ENCODE results near the gene ATP5IF1. TPM values are rescaled to one million over a fixed set of nuclear protein-coding genes. Genes with fewer than 3 reads are reported as not detected.

The ATP5IF1 gene
- total and polyA plus RNA-seq, 2 of the 13 experiments (the other 11 are each of a cell fraction or from before 2014, with no cell fraction given), result 97.7 to 131 TPM

- TF ChIP-seq, protein P1, sequence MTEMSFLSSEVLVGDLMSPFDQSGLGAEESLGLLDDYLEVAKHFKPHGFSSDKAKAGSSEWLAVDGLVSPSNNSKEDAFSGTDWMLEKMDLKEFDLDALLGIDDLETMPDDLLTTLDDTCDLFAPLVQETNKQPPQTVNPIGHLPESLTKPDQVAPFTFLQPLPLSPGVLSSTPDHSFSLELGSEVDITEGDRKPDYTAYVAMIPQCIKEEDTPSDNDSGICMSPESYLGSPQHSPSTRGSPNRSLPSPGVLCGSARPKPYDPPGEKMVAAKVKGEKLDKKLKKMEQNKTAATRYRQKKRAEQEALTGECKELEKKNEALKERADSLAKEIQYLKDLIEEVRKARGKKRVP (CRISPR knock-in tag; IDR thresholded peaks at IDR 0.05), result no peak
- TF ChIP-seq SMAD1 (CRISPR knock-in tag; IDR thresholded peaks at IDR 0.05; ENCODE audit: borderline replicate concordance, low read depth), result no peak
- TF ChIP-seq SP140L (CRISPR knock-in tag; IDR thresholded peaks at IDR 0.05; ENCODE audit: borderline replicate concordance), result no peak
- TF ChIP-seq DPF2 (CRISPR knock-in tag; IDR thresholded peaks at IDR 0.05; ENCODE audit: borderline replicate concordance, low read depth), result no peak
- no peak for TF ChIP-seq MATR3 (CRISPR knock-in tag; IDR thresholded peaks at IDR 0.05)
- peak; percentile 32; the same call in 1 of the 2 replicates for TF ChIP-seq ZBTB3 (CRISPR knock-in tag; IDR thresholded peaks at IDR 0.05; ENCODE audit: borderline replicate concordance, low read depth)
- no peak for TF ChIP-seq CSRNP2 (CRISPR knock-in tag; conservative IDR thresholded peaks at IDR 0.05; ENCODE audit: low read depth)
- TF ChIP-seq MZF1 (CRISPR knock-in tag; IDR thresholded peaks at IDR 0.05; ENCODE audit: borderline replicate concordance), result no peak
- TF ChIP-seq ZNF354B (CRISPR knock-in tag; IDR thresholded peaks at IDR 0.05), result no peak
- peak; percentile 22; the same call in 1 of the 2 replicates for TF ChIP-seq FOXO1 (CRISPR knock-in tag; IDR thresholded peaks at IDR 0.05)
- TF ChIP-seq AKAP8 (CRISPR knock-in tag; IDR thresholded peaks at IDR 0.05), result 0 out of 2 replicates have a peak, but pooled peaks have one; percentile 55
- TF ChIP-seq, protein P2, sequence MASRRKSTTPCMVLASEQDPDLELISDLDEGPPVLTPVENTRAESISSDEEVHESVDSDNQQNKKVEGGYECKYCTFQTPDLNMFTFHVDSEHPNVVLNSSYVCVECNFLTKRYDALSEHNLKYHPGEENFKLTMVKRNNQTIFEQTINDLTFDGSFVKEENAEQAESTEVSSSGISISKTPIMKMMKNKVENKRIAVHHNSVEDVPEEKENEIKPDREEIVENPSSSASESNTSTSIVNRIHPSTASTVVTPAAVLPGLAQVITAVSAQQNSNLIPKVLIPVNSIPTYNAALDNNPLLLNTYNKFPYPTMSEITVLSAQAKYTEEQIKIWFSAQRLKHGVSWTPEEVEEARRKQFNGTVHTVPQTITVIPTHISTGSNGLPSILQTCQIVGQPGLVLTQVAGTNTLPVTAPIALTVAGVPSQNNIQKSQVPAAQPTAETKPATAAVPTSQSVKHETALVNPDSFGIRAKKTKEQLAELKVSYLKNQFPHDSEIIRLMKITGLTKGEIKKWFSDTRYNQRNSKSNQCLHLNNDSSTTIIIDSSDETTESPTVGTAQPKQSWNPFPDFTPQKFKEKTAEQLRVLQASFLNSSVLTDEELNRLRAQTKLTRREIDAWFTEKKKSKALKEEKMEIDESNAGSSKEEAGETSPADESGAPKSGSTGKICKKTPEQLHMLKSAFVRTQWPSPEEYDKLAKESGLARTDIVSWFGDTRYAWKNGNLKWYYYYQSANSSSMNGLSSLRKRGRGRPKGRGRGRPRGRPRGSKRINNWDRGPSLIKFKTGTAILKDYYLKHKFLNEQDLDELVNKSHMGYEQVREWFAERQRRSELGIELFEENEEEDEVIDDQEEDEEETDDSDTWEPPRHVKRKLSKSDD (CRISPR knock-in tag; IDR thresholded peaks at IDR 0.05; ENCODE audit: low read depth), result no peak
- no peak for TF ChIP-seq RBM39 (IDR thresholded peaks at IDR 0.05; ENCODE audit: low read depth, low read length, poor library complexity, severe bottlenecking)
- no peak for TF ChIP-seq ZNF570 (CRISPR knock-in tag; IDR thresholded peaks at IDR 0.05; ENCODE audit: borderline replicate concordance)
- no peak for TF ChIP-seq SRF (IDR thresholded peaks at IDR 0.05; ENCODE audit: low read depth, low read length)
- TF ChIP-seq GATAD1 (CRISPR knock-in tag; IDR thresholded peaks at IDR 0.05), result peak; percentile 97
- TF ChIP-seq ZFP36L2 (CRISPR knock-in tag; IDR thresholded peaks at IDR 0.05), result no peak
- peak; percentile 70 for TF ChIP-seq ZFY (CRISPR knock-in tag; IDR thresholded peaks at IDR 0.05)
- no peak for TF ChIP-seq ZNF468 (CRISPR knock-in tag; IDR thresholded peaks at IDR 0.05)
- TF ChIP-seq, protein P3, sequence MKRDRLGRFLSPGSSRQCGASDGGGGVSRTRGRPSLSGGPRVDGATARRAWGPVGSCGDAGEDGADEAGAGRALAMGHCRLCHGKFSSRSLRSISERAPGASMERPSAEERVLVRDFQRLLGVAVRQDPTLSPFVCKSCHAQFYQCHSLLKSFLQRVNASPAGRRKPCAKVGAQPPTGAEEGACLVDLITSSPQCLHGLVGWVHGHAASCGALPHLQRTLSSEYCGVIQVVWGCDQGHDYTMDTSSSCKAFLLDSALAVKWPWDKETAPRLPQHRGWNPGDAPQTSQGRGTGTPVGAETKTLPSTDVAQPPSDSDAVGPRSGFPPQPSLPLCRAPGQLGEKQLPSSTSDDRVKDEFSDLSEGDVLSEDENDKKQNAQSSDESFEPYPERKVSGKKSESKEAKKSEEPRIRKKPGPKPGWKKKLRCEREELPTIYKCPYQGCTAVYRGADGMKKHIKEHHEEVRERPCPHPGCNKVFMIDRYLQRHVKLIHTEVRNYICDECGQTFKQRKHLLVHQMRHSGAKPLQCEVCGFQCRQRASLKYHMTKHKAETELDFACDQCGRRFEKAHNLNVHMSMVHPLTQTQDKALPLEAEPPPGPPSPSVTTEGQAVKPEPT (CRISPR knock-in tag; IDR thresholded peaks at IDR 0.05; ENCODE audit: low read depth), result no peak
- no peak for TF ChIP-seq EED (CRISPR knock-in tag; IDR thresholded peaks at IDR 0.05)
- no peak for TF ChIP-seq ZNF451 (CRISPR knock-in tag; IDR thresholded peaks at IDR 0.05)
- TF ChIP-seq ZNF510 (CRISPR knock-in tag; IDR thresholded peaks at IDR 0.05; ENCODE audit: low read depth), result no peak; the same call in none of the 2 replicates
Measured at GRCh38 chr1:28232558-28233263, 3.2 kb upstream of the ATP5IF1 start, which contains the start of gene DNAJC8 (continued).

Data from HepG2 (cell line).